GM12891 (cell line): ENCODE measurements around the gene ZSCAN22.

Source experiments
- DNase-seq: peaks from one replicate; pipeline ENCODE4 v3.0.0; 2011; ENCODE audit warnings: low spot score; ENCODE audit not compliant: insufficient read length
- FAIRE-seq: peaks from 2 replicates; lab custom pipeline; 2011; peaks lifted over from hg19 to GRCh38; lab: Jason Lieb, UNC
- PAX5 ChIP-seq: IDR thresholded peaks from 2 replicates; pipeline ENCODE4 v1.6.1; 2011; ENCODE audit warnings: low read length, moderate library complexity, mild to moderate bottlenecking; ENCODE audit not compliant: insufficient read depth, severe bottlenecking
- POLR2A ChIP-seq: IDR thresholded peaks from 2 replicates; pipeline ENCODE4 v1.6.1; 2011; ENCODE audit warnings: low read depth, low read length, control low read depth
- POLR2AphosphoS5 ChIP-seq: IDR thresholded peaks from 2 replicates; pipeline ENCODE4 v1.6.1; 2011; ENCODE audit warnings: low read depth, low read length, control low read depth
- POU2F2 ChIP-seq: IDR thresholded peaks from 2 replicates; pipeline ENCODE4 v1.6.1; 2011; ENCODE audit warnings: low read depth, mild to moderate bottlenecking, control low read depth, low read length, moderate library complexity
- SPI1 ChIP-seq: IDR thresholded peaks from 2 replicates; pipeline ENCODE4 v1.6.1; 2011; ENCODE audit warnings: low read depth, low read length, control low read depth
- TAF1 ChIP-seq: IDR thresholded peaks from 2 replicates; pipeline ENCODE4 v1.6.1; 2011; ENCODE audit warnings: low read depth, low read length, control low read depth

The ZSCAN22 gene

GRCh38 chr19:58311345-58311865, 15.4 kb upstream of the ZSCAN22 start:
- DNase-seq (no peak), FAIRE-seq (no peak)
- TF ChIP-seq POLR2AphosphoS5 (no peak), PAX5 (no peak), TAF1 (no peak), POLR2A (no peak), SPI1 (no peak), POU2F2 (no peak)

- no peak for TF ChIP-seq SPI1
- no peak for TF ChIP-seq POLR2AphosphoS5
- TF ChIP-seq PAX5 = no peak
- no peak for TF ChIP-seq TAF1
- no peak for TF ChIP-seq POU2F2
- no peak for TF ChIP-seq POLR2A
- FAIRE-seq (no peak), DNase-seq (no peak)
Observed at GRCh38 chr19:58315580-58315979, 11.2 kb upstream of the ZSCAN22 start.

GRCh38 chr19:58317476-58318072, 9.2 kb upstream of the ZSCAN22 start:
- FAIRE-seq (no peak), DNase-seq (no peak)
- TF ChIP-seq PAX5 (no peak), TAF1 (no peak)

GRCh38 chr19:58318297-58318696, 8.5 kb upstream of the ZSCAN22 start:
- DNase-seq (no peak), FAIRE-seq (no peak)
- TF ChIP-seq SPI1 (no peak), POLR2A (no peak), POU2F2 (no peak), TAF1 (no peak), PAX5 (no peak)

- FAIRE-seq (no peak), DNase-seq (no peak)
- TF ChIP-seq POLR2AphosphoS5 (no peak), POLR2A (no peak), SPI1 (no peak), TAF1 (no peak), POU2F2 (no peak), PAX5 (no peak)
Observed at GRCh38 chr19:58319241-58319640, 7.6 kb upstream of the ZSCAN22 start.

GRCh38 chr19:58325311-58326022, 1.3 kb upstream of the ZSCAN22 start:
- DNase-seq (no peak), FAIRE-seq (no peak)
- no peak for TF ChIP-seq SPI1
- TF ChIP-seq TAF1 = no peak
- no peak for TF ChIP-seq POLR2AphosphoS5
- TF ChIP-seq PAX5 = no peak
- TF ChIP-seq POLR2A = no peak
- no peak for TF ChIP-seq POU2F2

GRCh38 chr19:58326501-58326913, 287 bp upstream of the ZSCAN22 start:
- no peak for DNase-seq
- no peak for TF ChIP-seq POLR2AphosphoS5
- no peak for TF ChIP-seq POLR2A
- TF ChIP-seq SPI1 = no peak
- TF ChIP-seq POU2F2 = no peak
- TF ChIP-seq TAF1 = no peak
- no peak for TF ChIP-seq PAX5
- no peak for FAIRE-seq

GRCh38 chr19:58328999-58329398, 2.2 kb downstream of the ZSCAN22 start:
- TF ChIP-seq SPI1 (no peak), PAX5 (no peak), POLR2A (no peak), TAF1 (no peak), POLR2AphosphoS5 (no peak), POU2F2 (no peak)
- FAIRE-seq = no peak
- DNase-seq = no peak

- DNase-seq (no peak), FAIRE-seq (no peak)
- no peak for TF ChIP-seq SPI1
- no peak for TF ChIP-seq TAF1
Observed at GRCh38 chr19:58330458-58330857, 3.7 kb downstream of the ZSCAN22 start.

GRCh38 chr19:58332697-58333096, 5.9 kb downstream of the ZSCAN22 start:
- no peak for DNase-seq
- FAIRE-seq = no peak
- TF ChIP-seq POLR2A = no peak
- TF ChIP-seq PAX5 = no peak
- TF ChIP-seq POU2F2 = no peak
- TF ChIP-seq TAF1 = no peak
- TF ChIP-seq POLR2AphosphoS5 = no peak
- no peak for TF ChIP-seq SPI1
